ENCODE measurements around the gene CDKN2AIPNL. TPM values are rescaled to one million over a fixed set of nuclear protein-coding genes. Genes with fewer than 3 reads are reported as not detected.

Gene CDKN2AIPNL
- total RNA-seq, 2 donors from 2014 or later: 51.8 to 62.0 TPM

GRCh38 chr5:134451936-134452505 is 40.3 kb upstream of the CDKN2AIPNL start:
- no peaks in the 10 kb centered on the region for H3K4me1 ChIP-seq (ENCODE audit: control insufficient read depth, insufficient read depth, low read length)
- no peak overlapping the region for H3K27ac ChIP-seq (ENCODE audit: low read depth, low read length)
- Mint-ChIP-seq H3K9me3 (no peaks in the 10 kb centered on the region), H3K27ac (no peak overlapping the region), H3K4me1 (peaks cover 8% of the 10 kb centered on the region), H3K36me3 (ENCODE audit: low read depth) (no peaks in the 10 kb centered on the region), H3K4me3 (no peak overlapping the region), H3K27me3 (ENCODE audit: insufficient read depth) (peaks cover 2% of the 10 kb centered on the region)
- no peaks in the 10 kb centered on the region for H3K9me3 ChIP-seq (ENCODE audit: control insufficient read depth, low read length)
- H3K36me3 ChIP-seq (ENCODE audit: control insufficient read depth, insufficient read depth, low read length): no peaks in the 10 kb centered on the region
- H3K27me3 ChIP-seq (ENCODE audit: control insufficient read depth, insufficient read depth, low read length, poor library complexity, severe bottlenecking): no peaks in the 10 kb centered on the region
- 81 to 100% methylated on average over 1 of the region's 1 CpG for WGBS, 2 experiments (ENCODE audit: insufficient coverage in 1 of 2, insufficient read length in 1 of 2)
- H3K9ac ChIP-seq (ENCODE audit: extremely low read depth, low read length, poor library complexity, severe bottlenecking): no peak overlapping the region
- no peak overlapping the region for H3K4me3 ChIP-seq (ENCODE audit: low read length)
- no peak for TF ChIP-seq CTCF (conservative IDR thresholded peaks at IDR 0.05)
- DNase-seq: no peak

DNA sequence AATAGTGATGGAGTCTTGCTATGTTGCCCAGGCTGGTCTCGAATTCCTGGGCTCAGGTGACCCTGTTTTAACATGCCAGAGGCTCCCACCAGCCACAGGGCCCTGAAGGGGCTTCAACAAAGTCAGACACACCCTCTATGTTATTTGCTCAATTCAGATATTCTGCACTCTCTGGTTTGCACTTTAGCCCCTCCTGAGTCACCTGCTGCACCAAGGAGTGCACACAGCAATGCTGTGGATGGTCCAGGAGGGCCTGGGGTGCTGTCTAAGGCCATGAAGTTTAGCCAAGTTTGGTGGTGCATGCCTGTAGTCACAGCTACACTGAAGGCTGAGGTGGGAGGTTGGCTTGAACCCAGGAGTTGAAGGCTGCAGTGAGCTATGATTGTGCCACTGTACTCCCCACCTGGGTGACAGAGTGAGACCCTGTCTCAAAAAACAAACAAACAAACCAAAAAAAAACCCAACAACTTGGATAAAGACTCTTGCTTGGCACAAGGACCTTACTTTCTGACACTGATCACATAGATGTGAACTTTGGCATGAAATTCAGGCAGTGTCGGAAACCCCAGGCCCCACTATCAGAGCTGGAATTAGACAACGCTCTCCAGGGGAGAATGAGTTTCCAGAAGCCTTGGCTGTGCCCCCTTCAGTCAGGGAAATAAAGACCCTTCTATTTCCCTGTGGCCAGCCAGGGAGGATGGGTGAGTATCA is 39.7 kb upstream of the CDKN2AIPNL start:
- WGBS, 2 experiments (ENCODE audit: insufficient coverage in 1 of 2, insufficient read length in 1 of 2): 96 to 100% methylated on average over 3 of the region's 3 CpGs

DNA sequence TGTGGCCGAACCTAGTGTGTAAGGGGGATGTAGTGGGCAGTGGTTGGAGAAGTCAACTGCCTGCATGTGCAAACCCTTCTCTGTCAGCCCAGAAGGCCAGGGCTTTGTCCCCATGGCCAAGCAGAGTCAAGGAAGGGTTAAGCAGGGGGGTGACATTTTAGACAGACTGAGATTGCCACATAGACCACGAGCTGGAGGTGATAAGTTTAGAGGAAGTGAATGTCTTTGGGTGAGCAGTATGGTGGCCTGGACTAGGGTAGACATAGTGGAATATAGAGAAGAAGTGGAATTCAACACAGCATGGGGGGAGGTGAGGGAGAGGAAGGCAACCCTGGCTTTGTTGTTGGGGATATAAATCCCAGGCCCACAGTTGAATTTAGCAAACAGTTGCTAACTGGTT is 38.7 kb upstream of the CDKN2AIPNL start:
- no peak for TF ChIP-seq CTCF (conservative IDR thresholded peaks at IDR 0.05)
- Mint-ChIP-seq H3K4me3 (no peak overlapping the region), H3K27me3 (ENCODE audit: insufficient read depth) (no peaks in the 10 kb centered on the region), H3K36me3 (ENCODE audit: low read depth) (no peaks in the 10 kb centered on the region), H3K4me1 (peaks cover 13% of the 10 kb centered on the region), H3K9me3 (no peaks in the 10 kb centered on the region), H3K27ac (peak overlapping the region; percentile 12)
- WGBS, 2 experiments (ENCODE audit: insufficient coverage in 1 of 2, insufficient read length in 1 of 2): 83 to 100% methylated on average over 2 of the region's 2 CpGs
- Histone ChIP-seq H3K27ac (ENCODE audit: low read depth, low read length) (no peak overlapping the region), H3K9ac (ENCODE audit: extremely low read depth, low read length, poor library complexity, severe bottlenecking) (no peak overlapping the region), H3K9me3 (ENCODE audit: control insufficient read depth, low read length) (no peaks in the 10 kb centered on the region), H3K36me3 (ENCODE audit: control insufficient read depth, insufficient read depth, low read length) (no peaks in the 10 kb centered on the region), H3K27me3 (ENCODE audit: control insufficient read depth, insufficient read depth, low read length, poor library complexity, severe bottlenecking) (no peaks in the 10 kb centered on the region), H3K4me3 (ENCODE audit: low read length) (no peak overlapping the region), H3K4me1 (ENCODE audit: control insufficient read depth, insufficient read depth, low read length) (no peaks in the 10 kb centered on the region)
- no peak for DNase-seq

More for the DNA sequence above, 39.7 kb upstream of the CDKN2AIPNL start:
- Mint-ChIP-seq H3K4me3 (no peak overlapping the region), H3K9me3 (no peaks in the 10 kb centered on the region), H3K27me3 (ENCODE audit: insufficient read depth) (peaks cover 2% of the 10 kb centered on the region), H3K27ac (no peak overlapping the region), H3K36me3 (ENCODE audit: low read depth) (no peaks in the 10 kb centered on the region), H3K4me1 (peaks cover 13% of the 10 kb centered on the region)
- Histone ChIP-seq H3K9ac (ENCODE audit: extremely low read depth, low read length, poor library complexity, severe bottlenecking) (no peak overlapping the region), H3K27ac (ENCODE audit: low read depth, low read length) (no peak overlapping the region), H3K4me3 (ENCODE audit: low read length) (no peak overlapping the region), H3K27me3 (ENCODE audit: control insufficient read depth, insufficient read depth, low read length, poor library complexity, severe bottlenecking) (no peaks in the 10 kb centered on the region), H3K9me3 (ENCODE audit: control insufficient read depth, low read length) (no peaks in the 10 kb centered on the region), H3K36me3 (ENCODE audit: control insufficient read depth, insufficient read depth, low read length) (no peaks in the 10 kb centered on the region), H3K4me1 (ENCODE audit: control insufficient read depth, insufficient read depth, low read length) (no peaks in the 10 kb centered on the region)
- TF ChIP-seq CTCF (conservative IDR thresholded peaks at IDR 0.05): no peak
- no peak for DNase-seq
